K562 (cell line): ENCODE data around the gene RBM7. TPM values are rescaled to one million over a fixed set of nuclear protein-coding genes. Genes with fewer than 3 reads are reported as not detected.

Source experiments
- DEAF1 ChIP-seq: fragments of 450-650 bp; formaldehyde crosslinking; IDR thresholded peaks from 2 replicates; pipeline ENCODE4 v1.4.0; 2020; ENCODE audit warnings: mild to moderate bottlenecking, moderate library complexity
- ELF2 ChIP-seq: fragments of 250-450 bp; sonication (Bioruptor Pico); IDR thresholded peaks from 2 replicates; pipeline ENCODE4 v1.5.0; 2021; ENCODE audit warnings: mild to moderate bottlenecking
- EZH2 ChIP-seq: IDR thresholded peaks from 2 replicates; pipeline ENCODE4 v1.6.1; 2012; ENCODE audit warnings: low read depth, mild to moderate bottlenecking, inconsistent platforms, low read length, borderline replicate concordance
- KLF13 ChIP-seq: fragments of 450-650 bp; IDR thresholded peaks from 2 replicates; pipeline ENCODE4 v1.6.1; 2016; ENCODE audit warnings: missing genetic modification characterization, low read depth, mild to moderate bottlenecking, missing compliant biosample characterization, moderate library complexity, borderline replicate concordance
- MAZ ChIP-seq, 2 experiments: fragments of 450-650 bp in 1 of 2; sonication (generic) in 1 of 2; formaldehyde crosslinking; IDR thresholded peaks in 1 of 2; conservative IDR thresholded peaks in 1 of 2; 2 replicates each; pipeline versions ENCODE4 v1.4.0 to v1.5.0; 2020; ENCODE audit warnings: mild to moderate bottlenecking in 1 of 2, missing genetic modification reagents in 1 of 2
- NR3C1 ChIP-seq: sonication (generic); formaldehyde crosslinking; IDR thresholded peaks from 2 replicates; pipeline ENCODE4 v1.8.1; 2022; ENCODE audit warnings: missing genetic modification reagents
- PBX2 ChIP-seq, 2 experiments: IDR thresholded peaks in 1 of 2; conservative IDR thresholded peaks in 1 of 2; 2 replicates each; pipeline ENCODE4 v1.6.1; 2016; ENCODE audit warnings: low read depth in 2 of 2, mild to moderate bottlenecking in 1 of 2, missing compliant biosample characterization in 1 of 2, missing genetic modification characterization in 1 of 2, moderate library complexity in 1 of 2
- SMAD4 ChIP-seq: fragments of 250-450 bp; sonication (Bioruptor Pico); conservative IDR thresholded peaks from 2 replicates; pipeline ENCODE4 v1.8.0; 2021; ENCODE audit warnings: inconsistent platforms, mild to moderate bottlenecking, moderate library complexity
- ZHX1 ChIP-seq: fragments of 150-350 bp; conservative IDR thresholded peaks from 2 replicates; pipeline ENCODE4 v1.6.1; 2014; ENCODE audit warnings: low read length
- ZNF12 ChIP-seq: sonication (generic); formaldehyde crosslinking; IDR thresholded peaks from 2 replicates; pipeline ENCODE4 v1.4.0; 2020; ENCODE audit warnings: mild to moderate bottlenecking, missing genetic modification reagents
- ZNF354B ChIP-seq: fragments of 250-450 bp; sonication (Bioruptor Pico); IDR thresholded peaks from 2 replicates; pipeline ENCODE4 v1.4.0; 2020
- ZNF445 ChIP-seq: fragments of 250-450 bp; sonication (Bioruptor Pico); IDR thresholded peaks from 2 replicates; pipeline ENCODE4 v1.4.0; 2020; ENCODE audit warnings: low read depth, mild to moderate bottlenecking, moderate library complexity
- ZNF740 ChIP-seq, 3 experiments: fragments of 200-800 bp in 1 of 3; sonication (Bioruptor generic) in 1 of 3; sonication (generic) in 1 of 3; formaldehyde crosslinking in 1 of 3; IDR thresholded peaks; 2 replicates each; pipeline versions ENCODE4 v1.6.1 to v1.8.0; 2016 to 2022; ENCODE audit warnings: mild to moderate bottlenecking in 2 of 3, missing compliant biosample characterization in 2 of 3, missing genetic modification characterization in 2 of 3, missing genetic modification reagents in 1 of 3
- polyA plus RNA-seq, 8 experiments: library from polyadenylated mRNA; depleted of rRNA in 4 of 8; stranded (reverse) in 5 of 8; unstranded in 3 of 8; fragments of >200 nt; fragmentation: Nextera tagmentation in 2 of 8; fragmentation: Illumina TruSeq in 1 of 8; extraction: Ambion mirVana in 2 of 8; extraction: Trizol in 1 of 8; gene quantifications; 2 replicates each; pipeline versions ENCODE4 v1.2.1 to v1.2.3, GENCODE V29; 2011 to 2014; ENCODE audit warnings: inconsistent platforms in 1 of 8, missing spikeins in 1 of 8
- total RNA-seq, 7 experiments: library from RNA; depleted of rRNA in 6 of 7; stranded (reverse); fragments of >200 nt in 6 of 7; fragmentation: Illumina TruSeq in 2 of 7; extraction: Trizol in 2 of 7; gene quantifications; 2 replicates each; pipeline versions ENCODE4 v1.2.1 to v1.2.3, GENCODE V29; 2011 to 2021; ENCODE audit warnings: low replicate concordance in 1 of 7

The RBM7 gene
- total and polyA plus RNA-seq, 9 of the 15 experiments (the other 6 are each of a cell fraction or from before 2014, with no cell fraction given): 26.0 to 76.8 (median 49.6) TPM

GRCh38 chr11:114399490-114400215 lies 813 bp upstream of the RBM7 start (continued):
- TF ChIP-seq ZNF740 (CRISPR knock-in tag; IDR thresholded peaks at IDR 0.05) (no peak), ZNF740 (tag; IDR thresholded peaks at IDR 0.05) (no peak), NR3C1 (CRISPR knock-in tag) (no peak), MAZ (CRISPR knock-in tag; conservative IDR thresholded peaks at IDR 0.05 in 1 of 2, IDR thresholded peaks at IDR 0.05 in 1 of 2) (no peak), PBX2 (CRISPR knock-in tag; IDR thresholded peaks at IDR 0.05; ENCODE audit: low read depth) (no peak), PBX2 (tag; conservative IDR thresholded peaks at IDR 0.05; ENCODE audit: low read depth) (no peak), ZNF445 (CRISPR knock-in tag) (no peak), ZHX1 (no peak), KLF13 (tag) (0 out of 2 replicates have a peak, but pooled peaks have one; percentile 5), ZNF354B (CRISPR knock-in tag) (no peak), ELF2 (CRISPR knock-in tag) (no peak), EZH2 (no peak), ZNF12 (CRISPR knock-in tag) (peak; percentile 21; the same call in 1 of the 2 replicates), SMAD4 (CRISPR knock-in tag) (no peak), DEAF1 (CRISPR knock-in tag) (no peak)
